HG03354 (cell line): Measurements from ENCODE around the gene SLAMF6.
"Not testable (repeated sequence)": the region's sequence is repeated elsewhere in the genome, so short reads cannot be mapped to it uniquely, and the experiment has no call there.

ENCODE experiments used
- ATAC-seq: cut with Tn5 transposase; IDR thresholded peaks from one replicate; pipeline ENCODE4 v1.9.1; 2021; ENCODE audit warnings: mild to moderate bottlenecking; ENCODE audit not compliant: unreplicated experiment, poor library complexity, severe bottlenecking

SLAMF6 gene

DNA sequence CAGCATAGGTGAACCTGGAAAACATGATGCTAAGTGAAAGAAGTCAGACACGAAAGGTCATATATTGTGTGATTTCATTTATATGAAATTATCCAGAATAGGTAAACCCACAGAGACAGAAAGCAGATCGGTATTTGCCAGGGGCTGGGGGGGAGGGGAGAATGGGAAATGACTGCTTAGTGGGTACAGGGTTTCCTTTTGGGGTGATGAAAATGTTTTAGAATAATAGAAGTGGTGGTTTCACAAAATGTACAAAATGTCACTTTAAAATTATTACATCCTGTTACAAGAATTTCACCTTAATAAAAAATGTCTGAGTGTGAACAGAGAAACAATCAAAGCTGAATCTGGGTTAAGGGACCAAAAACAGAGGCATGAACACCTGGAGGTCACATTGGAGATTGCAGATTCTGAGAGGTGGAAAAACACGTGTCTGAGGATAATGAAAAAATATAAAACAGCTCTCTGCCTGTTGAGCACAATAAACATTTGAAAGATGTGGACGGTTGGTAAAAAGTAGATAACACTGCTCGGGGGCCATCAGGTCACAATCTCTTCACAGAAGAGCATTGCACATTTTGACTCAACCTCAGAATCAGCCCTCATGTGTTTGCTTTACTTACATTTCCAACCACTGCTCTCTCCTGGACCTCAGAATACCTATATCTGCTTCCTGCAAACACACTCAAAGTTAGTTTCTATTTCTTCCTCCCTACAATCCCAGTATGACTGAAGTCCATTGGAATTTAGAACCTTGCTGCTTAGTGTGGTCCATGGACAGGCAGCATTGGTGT, 3.2 kb downstream of the SLAMF6 start:
- ATAC-seq, result no peak

DNA sequence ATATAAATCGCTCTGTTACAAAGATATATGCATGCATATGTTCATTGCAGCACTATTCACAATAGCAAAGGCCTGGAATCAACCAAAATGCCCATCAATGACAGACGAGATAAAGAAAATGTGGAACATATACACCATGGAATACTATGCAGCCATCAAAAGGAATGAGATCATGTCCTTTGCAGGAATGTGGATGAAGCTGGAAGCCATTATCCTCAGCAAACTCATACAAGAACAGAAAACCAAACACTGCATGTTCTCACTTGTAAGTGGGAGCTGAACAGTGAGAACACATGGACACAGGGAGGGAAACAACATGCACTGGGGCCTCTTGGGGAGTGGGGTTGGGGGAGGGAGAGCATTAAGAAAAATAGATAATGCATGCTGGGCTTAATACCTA, 5.5 kb downstream of the SLAMF6 start:
- ATAC-seq, result not testable (repeated sequence)

DNA sequence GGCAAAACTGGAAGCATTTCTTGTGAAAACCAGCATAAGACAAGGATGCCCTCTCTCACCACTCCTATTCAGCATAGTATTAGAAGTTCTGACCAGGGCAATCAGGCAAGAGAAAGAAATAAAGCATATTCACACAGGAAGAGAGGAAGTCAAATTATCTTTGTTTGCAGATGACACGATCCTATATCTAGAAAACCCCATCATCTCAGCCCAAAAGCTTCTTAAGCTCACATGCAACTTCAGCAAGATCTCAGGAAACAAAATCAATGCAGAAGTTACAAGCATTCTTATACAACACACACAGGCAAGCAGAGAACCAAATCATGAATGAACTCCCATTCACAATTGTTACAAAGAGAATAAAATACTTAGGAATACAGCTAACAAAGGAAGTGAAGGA, 7.1 kb downstream of the SLAMF6 start:
- not testable (repeated sequence) for ATAC-seq

DNA sequence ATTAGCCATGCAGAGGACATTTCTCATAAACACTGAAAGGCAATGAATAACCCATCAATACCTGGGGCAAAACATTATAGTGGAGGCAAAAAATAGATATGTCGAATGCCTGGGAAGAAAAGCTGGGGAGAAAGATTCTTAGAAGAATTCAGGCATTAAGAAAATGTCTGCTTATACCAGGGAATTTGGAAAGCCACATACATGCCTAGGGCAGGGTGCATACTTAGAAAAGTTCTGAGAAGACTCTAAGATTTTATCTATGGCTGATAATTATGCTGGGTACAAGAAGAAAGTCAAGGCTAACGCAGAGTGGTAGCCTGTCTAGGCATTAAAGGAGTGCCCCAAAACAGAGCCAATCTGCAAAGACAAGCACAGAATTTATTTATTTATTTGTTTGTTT, 18.4 kb downstream of the SLAMF6 start:
- ATAC-seq, result no peak

DNA sequence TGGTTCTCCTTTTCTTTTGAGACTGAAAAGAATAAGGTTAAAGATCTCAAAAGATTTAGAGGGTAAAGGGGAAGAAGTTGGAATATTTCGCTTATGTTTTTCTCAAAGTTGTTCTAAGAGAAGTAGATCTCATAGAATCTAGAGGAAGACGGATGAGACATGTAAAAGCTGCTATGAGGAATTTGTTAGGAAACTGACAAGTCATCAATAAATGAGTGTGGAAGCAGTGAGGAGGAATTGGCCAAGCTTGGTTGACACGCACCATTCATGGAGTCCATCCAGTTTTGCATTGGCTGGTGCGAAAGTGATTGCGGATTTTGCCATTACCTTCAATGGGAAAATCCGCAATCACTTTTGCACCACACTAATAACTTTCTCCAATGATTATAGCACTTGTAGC, 20.0 kb downstream of the SLAMF6 start:
- no peak for ATAC-seq

DNA sequence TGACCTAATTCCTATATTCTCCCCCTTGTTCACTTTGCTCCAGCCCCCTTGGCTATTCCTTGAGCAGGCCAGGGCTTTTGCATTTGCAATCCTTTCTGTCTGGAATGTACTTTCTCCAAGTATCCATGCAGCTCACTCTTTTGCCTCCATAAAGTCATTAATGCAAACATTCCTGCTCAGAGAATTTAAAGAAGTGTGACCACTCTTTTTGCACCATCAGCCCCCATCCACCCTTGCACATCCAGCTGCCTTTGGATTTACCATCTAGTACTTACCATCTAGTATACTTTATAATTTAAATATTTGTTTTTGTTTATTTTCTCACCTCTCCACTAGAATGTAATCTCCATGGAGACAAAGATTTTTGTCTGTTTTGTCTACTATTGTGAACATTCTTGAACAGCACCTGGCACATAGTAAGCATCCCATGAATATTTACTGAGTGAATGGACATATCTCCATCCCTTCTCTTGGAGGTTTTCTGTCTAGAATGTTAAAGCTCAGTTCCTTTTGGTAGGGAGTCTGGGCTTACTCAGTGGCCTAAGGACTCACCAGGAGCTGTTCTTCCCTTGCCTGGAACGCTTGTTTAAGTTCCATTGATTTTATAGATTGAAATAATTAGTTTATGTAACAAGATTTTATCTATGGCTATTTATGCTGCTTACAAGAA, 22.6 kb downstream of the SLAMF6 start:
- no peak for ATAC-seq

DNA sequence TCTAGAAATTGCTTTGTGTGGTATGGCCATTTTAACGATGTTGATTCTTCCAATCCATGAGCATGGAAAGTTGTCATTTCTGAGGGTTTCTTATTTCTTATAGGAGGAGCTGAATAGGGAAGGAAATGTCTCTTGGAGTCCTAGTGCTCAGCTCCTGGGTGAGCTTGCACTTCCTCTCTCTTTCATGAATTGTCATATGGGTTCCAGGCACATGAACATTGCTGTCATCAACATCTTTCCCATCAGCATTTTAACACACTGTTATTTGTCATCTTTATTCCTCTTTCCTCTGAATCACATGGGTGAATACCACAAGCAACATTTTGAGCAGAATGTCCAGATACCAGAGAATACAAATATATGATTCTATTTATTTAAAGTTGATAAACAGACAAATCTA, 23.4 kb downstream of the SLAMF6 start:
- ATAC-seq, result no peak

DNA sequence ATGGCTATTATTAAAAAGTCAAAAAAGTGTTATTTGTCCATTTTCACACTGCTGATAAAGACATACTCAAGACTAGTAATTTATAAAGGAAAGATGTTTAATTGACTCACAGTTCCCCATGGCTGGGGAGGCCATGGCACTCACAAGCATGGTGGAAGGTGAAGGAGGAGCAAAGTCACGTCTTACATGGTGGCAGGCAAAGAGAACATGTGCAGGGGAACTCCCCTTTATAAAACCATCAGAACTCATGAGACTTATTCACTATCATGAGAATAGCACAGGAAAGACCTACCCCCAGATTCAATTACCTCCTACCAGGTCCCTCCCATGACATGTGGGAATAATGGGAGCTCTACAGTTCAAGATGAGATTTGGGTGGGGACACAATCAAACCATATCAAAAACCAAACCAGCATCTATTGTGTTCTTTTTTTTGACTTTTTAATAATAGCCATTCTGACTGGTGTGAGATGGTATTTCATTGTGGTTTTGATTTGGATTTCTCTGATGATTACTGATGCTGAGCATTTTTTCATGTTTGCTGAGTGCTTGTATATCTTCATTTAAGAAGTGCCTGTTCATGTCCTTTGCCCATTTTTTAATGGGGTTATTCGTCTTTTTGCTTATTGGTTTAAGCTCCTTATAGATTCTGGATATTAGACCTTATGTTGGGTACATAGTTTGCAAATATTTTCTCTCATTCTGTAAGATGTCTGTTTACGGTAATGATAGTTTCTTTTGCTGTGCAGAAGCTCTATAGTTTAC, 24.6 kb downstream of the SLAMF6 start:
- not testable (repeated sequence) for ATAC-seq

DNA sequence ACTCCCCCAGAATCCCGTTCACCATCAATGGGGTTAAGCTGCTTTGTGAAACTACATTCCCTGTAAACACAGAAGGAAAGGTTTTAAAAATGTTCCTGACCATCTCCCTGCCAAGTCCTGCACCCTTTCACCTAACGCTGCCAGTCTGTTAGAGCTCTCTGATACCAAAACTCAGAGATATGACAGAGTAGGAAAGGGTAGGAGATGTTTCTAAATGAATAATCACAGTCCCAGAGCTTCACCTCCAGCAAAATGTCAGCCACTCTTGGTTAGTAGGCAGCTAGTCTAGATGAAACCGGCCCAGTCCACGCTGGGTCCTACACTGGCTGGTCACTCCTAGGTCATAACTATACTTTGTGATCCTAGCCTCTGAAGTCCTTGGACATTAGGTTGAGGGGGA, 26.7 kb downstream of the SLAMF6 start:
- no peak for ATAC-seq

DNA sequence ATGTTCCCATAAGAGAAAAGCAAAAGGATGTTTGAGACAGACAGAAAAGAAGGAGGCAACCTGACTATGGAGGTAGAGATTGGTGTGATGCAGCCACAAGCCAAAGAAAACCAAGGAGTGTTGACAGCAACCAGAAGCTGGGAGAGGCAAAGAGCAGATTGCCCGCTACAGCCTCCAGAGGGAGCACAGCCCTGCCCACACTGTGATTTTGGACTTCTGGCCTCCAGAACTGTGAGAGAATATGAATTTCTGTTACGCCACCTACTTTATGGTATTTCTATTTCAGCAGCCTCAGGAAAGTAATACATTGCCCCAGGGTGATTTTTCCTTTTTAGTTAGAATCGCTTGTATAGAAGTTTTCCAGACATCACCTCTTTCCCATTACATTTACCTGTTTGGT, 28.4 kb downstream of the SLAMF6 start:
- ATAC-seq, result no peak

DNA sequence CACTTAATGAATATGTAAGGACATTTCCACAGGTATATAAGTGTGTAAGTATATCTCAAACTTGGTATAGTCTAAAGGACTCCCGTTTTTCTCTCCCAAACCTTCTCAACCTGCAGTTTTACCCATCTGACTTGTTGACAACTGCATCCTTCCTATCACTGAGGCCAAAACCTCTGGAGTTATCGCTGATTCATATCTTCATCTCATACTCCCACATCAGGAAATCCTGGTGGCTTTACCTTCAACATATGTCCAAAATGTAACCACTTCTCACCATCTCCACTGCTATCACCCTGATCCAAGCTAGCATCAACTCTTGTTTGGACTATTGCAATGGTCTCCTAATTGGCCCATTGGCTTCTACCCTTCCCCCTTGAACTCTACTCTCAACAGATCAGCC, 30.4 kb downstream of the SLAMF6 start:
- no peak for ATAC-seq

DNA sequence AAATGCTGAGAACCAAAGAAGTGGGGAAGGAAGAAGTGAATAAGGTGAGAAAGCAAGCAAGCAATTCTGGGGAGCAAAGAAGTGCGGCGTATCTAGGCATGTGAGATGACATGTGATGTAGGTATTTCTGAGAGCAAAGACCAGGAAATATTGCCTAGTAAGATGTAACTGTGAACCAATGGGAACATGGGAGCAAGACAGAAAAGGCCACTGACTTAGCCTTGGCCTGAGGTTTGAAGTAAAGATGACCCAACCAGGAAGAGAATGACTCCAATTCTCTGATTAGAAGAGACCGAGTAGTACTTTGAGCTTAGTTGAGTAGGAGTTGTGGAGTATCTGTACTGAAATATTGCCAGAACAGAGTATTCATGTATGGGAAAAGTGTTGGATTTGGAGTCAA, 31.1 kb downstream of the SLAMF6 start:
- no peak for ATAC-seq

DNA sequence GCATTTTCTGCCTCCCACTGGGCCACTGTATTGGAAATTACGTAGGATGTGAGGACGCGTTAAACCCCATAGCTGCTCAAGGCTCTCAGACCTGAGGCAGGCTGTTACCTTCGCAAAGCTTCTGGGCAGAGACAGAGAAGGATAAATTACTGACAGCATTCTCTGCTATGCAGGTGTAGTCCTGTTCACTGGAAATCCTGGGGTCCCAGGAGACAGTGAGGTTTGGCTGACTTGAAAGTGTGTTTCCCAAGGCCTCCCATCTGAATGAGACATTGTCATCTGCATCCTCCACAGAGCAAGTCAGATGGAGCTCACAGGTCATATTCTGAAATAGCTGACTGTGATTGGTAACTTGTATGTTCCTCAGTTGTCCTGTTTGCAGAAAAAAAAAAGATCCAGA, 32.0 kb downstream of the SLAMF6 start:
- ATAC-seq, result no peak

DNA sequence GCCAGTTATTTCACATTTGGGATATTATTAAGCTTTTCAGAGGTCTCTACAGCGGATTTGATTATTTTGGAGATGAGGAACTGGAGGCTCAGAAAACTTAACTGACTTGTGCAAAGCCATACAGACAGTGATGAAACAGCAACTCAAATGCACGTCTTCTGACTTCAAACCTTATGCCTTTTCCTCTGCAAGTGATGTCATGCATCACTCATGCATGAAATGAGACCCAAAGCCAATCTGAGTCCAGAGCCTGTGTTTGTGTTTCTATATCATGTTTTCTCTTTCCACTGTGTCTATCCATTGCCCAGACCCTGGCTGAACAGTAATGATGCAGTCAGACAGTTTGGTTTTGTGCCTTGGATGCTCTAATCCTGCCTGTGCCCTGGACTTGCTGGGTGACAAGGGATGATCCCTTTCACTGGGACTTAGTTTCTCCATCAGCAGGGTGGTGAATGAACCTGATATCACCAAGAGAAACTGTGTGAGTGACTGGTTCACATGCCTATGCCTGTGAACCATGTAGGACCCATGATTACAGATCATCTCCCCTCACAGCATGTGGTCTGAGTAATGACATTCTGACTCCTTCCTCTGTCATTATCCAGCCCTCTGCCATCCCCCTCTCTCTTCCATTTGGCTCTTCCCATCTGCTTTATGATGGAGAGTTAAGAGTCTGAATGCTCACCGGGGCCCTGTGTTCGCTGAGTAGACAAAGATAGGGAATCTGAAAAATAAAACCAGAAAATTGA, 33.4 kb downstream of the SLAMF6 start:
- no peak for ATAC-seq

DNA sequence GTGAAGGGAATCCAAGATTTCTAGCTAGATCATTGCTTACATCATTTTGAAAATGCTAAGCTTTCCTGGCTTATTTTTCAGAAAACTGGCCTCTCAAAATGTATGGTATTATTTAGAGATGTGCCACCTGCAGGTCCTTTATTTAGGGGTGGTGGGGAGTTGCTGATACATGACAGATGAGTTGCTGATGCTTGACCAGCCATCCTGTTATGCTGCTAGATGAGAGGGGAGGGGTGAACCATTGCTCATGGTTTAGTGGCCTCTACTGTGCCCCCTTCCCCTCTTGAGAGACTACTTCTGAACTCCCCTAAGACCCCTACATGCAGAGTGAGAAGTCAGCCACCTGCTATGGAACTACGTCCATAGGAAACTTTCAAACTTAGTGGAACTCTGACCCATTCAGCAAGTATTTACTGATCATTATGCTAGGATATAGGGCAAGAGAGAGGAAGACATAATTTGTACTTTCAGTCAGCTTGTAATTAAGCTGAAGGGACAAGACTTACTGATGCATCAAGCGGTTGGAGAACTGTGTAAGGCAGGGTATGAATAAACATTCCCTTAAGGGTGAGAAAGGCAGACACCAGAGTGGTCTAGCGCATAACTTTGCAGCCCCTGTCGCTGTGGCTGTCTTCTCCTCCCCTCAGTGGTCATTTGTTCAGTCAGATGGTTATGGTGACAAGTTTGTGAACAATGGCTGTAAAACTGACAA, 34.6 kb downstream of the SLAMF6 start:
- no peak for ATAC-seq

DNA sequence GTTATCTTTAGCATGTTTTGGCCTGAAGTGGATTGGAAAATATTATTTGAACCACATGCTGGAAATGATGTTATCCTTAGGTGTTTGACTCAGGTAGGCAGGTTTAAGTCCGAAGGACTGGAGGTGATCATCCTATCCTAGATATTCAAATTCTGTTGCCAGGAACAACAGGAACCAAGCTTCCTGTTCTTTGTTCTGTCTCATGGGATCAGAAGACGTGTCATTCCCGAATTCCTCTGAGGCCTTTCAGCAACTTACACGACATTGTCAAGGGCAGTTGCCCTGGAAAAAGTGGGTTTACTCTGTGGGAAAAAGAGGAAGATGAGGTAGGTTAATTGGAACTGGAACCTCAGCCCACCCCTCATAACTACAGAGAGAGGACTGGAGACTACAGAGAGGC, 36.6 kb downstream of the SLAMF6 start:
- no peak for ATAC-seq

DNA sequence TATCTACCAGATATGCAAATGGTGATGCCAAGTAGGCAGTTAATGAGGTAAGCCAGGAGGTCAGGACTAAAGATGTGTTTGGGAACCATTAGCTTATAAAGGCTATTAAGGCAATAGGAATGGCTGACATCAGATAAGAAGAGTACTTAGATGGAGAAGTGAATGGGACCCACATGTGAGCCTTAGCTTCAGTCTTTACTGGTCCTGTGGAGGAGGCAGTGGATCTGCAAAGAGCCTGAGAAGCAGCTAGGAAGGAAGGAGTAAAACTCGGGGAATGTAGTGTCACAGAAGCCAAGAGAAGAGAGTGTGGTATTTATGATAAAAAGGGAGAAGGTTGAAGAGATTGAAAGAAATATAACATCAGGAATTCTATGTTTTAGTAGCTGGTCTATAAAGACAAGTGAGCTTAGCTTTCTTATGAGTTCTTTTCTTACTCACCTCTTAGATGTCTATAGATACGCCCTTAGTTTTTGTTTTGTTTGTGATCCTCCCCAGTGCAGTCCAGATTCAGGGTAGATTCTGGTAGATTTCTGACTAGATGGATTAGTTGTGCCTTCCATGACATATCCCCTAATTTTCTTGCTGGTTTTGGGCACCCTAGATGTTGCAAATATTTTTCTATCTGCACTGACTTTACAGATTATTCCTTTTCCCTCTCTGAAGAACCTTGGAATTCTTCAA, 39.4 kb downstream of the SLAMF6 start:
- ATAC-seq, result no peak

DNA sequence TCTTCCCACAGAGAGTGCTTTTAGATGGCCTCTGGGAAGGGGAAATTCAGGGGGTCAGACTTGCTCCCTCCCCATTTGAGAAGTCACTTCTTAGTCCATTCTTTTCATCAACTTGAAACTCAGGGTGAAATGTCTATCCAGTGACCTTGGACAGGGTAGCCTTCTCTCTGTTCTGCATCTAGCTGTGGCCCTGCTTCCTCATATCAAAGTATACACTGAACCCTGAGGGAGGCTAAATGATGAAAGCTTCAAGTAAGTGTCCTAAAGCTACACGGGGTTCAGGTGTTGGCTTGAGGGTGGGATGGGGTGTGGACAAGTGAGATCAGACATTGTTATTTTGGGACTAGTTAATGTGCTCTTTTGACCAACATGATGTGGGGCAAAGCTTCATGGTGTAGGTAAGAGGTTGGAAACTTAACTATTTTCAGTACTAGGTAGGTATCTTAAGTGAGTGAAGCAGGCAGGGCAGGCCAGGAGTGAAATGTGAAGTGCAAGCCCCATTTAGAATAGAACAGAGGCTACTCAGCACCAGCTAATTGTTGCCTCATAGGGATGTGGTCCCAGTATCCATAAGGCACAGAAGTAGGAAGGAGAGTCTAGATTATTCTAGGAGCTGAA, 41.0 kb downstream of the SLAMF6 start:
- ATAC-seq, result no peak

DNA sequence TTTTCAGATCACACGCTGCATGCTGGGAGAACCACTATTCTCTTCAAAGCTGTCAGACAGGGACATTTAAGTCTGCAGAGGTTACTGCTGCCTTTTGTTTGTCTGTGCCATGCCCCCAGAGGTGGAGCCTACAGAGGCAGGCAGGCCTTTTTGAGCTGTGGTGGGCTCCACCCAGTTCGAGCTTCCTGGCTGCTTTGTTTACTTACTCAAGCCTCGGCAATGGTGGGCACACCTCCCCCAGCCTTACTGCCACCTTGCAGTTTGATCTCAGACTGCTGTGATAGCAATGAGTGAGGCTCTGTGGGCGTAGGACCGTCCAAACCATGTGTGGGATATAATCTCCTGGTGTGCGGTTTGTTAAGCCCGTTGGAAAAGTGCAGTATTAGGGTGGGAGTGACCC, 42.3 kb downstream of the SLAMF6 start:
- not testable (repeated sequence) for ATAC-seq
